Measurements from ENCODE around the gene SLC39A5. TPM values are rescaled to one million over a fixed set of nuclear protein-coding genes. Genes with fewer than 3 reads are reported as not detected.

SLC39A5 gene
- total RNA-seq, 1 experiment from 2014 or later = 0.87 TPM

GRCh38 chr12:56208006-56208405 lies 21.8 kb upstream of the SLC39A5 start:
- DNase-seq = no peak
- Histone ChIP-seq H3K36me3 (ENCODE audit: low read depth) (peaks cover 14% of the 10 kb centered on the region; the same call in 1 of the 2 replicates), H3K4me3 (no peak overlapping the region), H3F3A (ENCODE audit: insufficient read depth, low read depth) (peaks cover 2% of the 10 kb centered on the region; the same call in 1 of the 2 replicates), H3K27me3 (ENCODE audit: insufficient read depth, low read depth) (no peaks in the 10 kb centered on the region), H3K4me1 (replicated peaks; ENCODE audit: insufficient read depth) (no peaks in the 10 kb centered on the region), H3K4me2 (no peak overlapping the region), H3K79me2 (ENCODE audit: low read depth) (no peaks in the 10 kb centered on the region), H3K9me3 (ENCODE audit: insufficient read depth, low read depth) (no peaks in the 10 kb centered on the region), H3K9me2 (ENCODE audit: insufficient read depth) (no peaks in the 10 kb centered on the region), H4K20me1 (ENCODE audit: insufficient read depth) (peaks cover 5% of the 10 kb centered on the region; the same call in 1 of the 2 replicates), H3K27ac (no peak overlapping the region), H2AFZ (no peak overlapping the region)
- no peak for TF ChIP-seq EZH2 (IDR thresholded peaks at IDR 0.05; ENCODE audit: low read depth)
- TF ChIP-seq, protein P1, sequence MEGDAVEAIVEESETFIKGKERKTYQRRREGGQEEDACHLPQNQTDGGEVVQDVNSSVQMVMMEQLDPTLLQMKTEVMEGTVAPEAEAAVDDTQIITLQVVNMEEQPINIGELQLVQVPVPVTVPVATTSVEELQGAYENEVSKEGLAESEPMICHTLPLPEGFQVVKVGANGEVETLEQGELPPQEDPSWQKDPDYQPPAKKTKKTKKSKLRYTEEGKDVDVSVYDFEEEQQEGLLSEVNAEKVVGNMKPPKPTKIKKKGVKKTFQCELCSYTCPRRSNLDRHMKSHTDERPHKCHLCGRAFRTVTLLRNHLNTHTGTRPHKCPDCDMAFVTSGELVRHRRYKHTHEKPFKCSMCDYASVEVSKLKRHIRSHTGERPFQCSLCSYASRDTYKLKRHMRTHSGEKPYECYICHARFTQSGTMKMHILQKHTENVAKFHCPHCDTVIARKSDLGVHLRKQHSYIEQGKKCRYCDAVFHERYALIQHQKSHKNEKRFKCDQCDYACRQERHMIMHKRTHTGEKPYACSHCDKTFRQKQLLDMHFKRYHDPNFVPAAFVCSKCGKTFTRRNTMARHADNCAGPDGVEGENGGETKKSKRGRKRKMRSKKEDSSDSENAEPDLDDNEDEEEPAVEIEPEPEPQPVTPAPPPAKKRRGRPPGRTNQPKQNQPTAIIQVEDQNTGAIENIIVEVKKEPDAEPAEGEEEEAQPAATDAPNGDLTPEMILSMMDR (conservative IDR thresholded peaks at IDR 0.05) = no peak
- intact Hi-C loops (cut with micrococcal nuclease; ENCODE audit: unreplicated experiment) = no loop called here
- POLR2A ChIA-PET (ENCODE audit: unreplicated experiment) = no interaction called here
- CTCF ChIA-PET = interaction anchor here (0.7 kb wide), 1 partner anchor 33 kb away, joined by 4 read pairs; no protein-coding TSS in a partner anchor
- no TSS peak for BruUV-seq (replicated peaks)

DNA sequence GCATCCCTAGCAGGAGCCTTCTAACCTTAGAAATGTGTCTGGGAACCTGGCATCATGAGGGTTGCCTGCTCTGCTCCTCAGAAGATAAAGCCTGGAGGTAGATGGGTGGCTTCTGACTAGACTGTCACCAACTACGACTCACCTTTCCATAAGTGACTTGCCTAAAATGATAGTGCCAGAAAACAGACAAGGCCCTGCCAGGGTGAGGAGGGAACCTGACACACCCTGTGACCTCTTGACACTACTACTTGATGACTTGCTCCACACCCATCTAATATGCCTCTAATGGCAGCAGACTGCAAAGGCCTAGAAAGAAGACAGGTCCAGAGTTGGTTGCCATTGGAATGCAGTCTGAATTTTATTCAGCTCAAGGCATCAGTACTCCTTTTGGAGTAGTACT lies 17.5 kb upstream of the SLC39A5 start:
- ChIA-PET CTCF (interaction anchor here (0.7 kb wide), 1 partner anchor 467 kb away, joined by 3 read pairs; no protein-coding TSS in a partner anchor), POLR2A (ENCODE audit: unreplicated experiment) (no interaction called here)
- Histone ChIP-seq H3K79me2 (ENCODE audit: low read depth) (0 out of 2 replicates have a peak, but pooled peaks cover under 1% of the 10 kb centered on the region), H4K20me1 (ENCODE audit: insufficient read depth) (no peaks in the 10 kb centered on the region), H3K9me3 (ENCODE audit: insufficient read depth, low read depth) (no peaks in the 10 kb centered on the region), H3K27ac (no peak overlapping the region), H3K4me1 (replicated peaks; ENCODE audit: insufficient read depth) (no peaks in the 10 kb centered on the region), H2AFZ (no peak overlapping the region), H3K9me2 (ENCODE audit: insufficient read depth) (no peaks in the 10 kb centered on the region), H3K4me3 (no peak overlapping the region), H3K27me3 (ENCODE audit: insufficient read depth, low read depth) (no peaks in the 10 kb centered on the region), H3K36me3 (ENCODE audit: low read depth) (peaks cover 25% of the 10 kb centered on the region), H3F3A (ENCODE audit: insufficient read depth, low read depth) (no peaks in the 10 kb centered on the region), H3K4me2 (no peak overlapping the region)
- BruUV-seq (replicated peaks) = no TSS peak
- TF ChIP-seq, protein P1 (conservative IDR thresholded peaks at IDR 0.05) = no peak
- no peak for TF ChIP-seq EZH2 (IDR thresholded peaks at IDR 0.05; ENCODE audit: low read depth)
- intact Hi-C loops (cut with micrococcal nuclease; ENCODE audit: unreplicated experiment) = no loop called here
- no peak for DNase-seq

DNA sequence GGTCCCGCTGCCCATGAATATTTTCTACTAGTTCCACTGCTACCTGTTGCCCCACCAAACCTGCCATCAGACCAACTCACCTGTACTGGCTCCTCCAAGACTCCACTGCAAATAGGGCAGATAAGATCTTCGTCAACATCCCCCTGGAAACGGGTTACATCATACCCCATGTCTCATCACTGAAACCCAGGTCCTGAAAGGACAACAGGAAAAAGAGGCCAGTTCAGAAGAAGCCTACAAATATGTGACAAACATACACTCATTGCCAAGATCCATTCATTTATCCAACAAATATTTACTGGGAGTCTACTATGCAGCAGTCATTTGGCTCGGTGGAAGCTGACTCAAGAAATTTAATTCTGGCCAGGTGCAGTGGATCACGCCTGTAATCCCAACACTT lies 16.0 kb upstream of the SLC39A5 start:
- Histone ChIP-seq H3F3A (ENCODE audit: insufficient read depth, low read depth) (no peaks in the 10 kb centered on the region), H3K4me3 (no peak overlapping the region), H3K36me3 (ENCODE audit: low read depth) (peaks cover 19% of the 10 kb centered on the region), H3K9me3 (ENCODE audit: insufficient read depth, low read depth) (no peaks in the 10 kb centered on the region), H3K9me2 (ENCODE audit: insufficient read depth) (no peaks in the 10 kb centered on the region), H3K4me1 (replicated peaks; ENCODE audit: insufficient read depth) (no peaks in the 10 kb centered on the region), H2AFZ (no peak overlapping the region), H4K20me1 (ENCODE audit: insufficient read depth) (no peaks in the 10 kb centered on the region), H3K79me2 (ENCODE audit: low read depth) (0 out of 2 replicates have a peak, but pooled peaks cover 6% of the 10 kb centered on the region), H3K4me2 (no peak overlapping the region), H3K27me3 (ENCODE audit: insufficient read depth, low read depth) (no peaks in the 10 kb centered on the region), H3K27ac (no peak overlapping the region)
- TF ChIP-seq, protein P1 (conservative IDR thresholded peaks at IDR 0.05) = no peak
- no peak for TF ChIP-seq EZH2 (IDR thresholded peaks at IDR 0.05; ENCODE audit: low read depth)
- DNase-seq = no peak
- ChIA-PET CTCF (no interaction called here), POLR2A (ENCODE audit: unreplicated experiment) (interaction anchor here (0.6 to 0.7 kb wide), 2 partner anchors 11 to 53 kb away, joined by 3 to 11 read pairs; no protein-coding TSS in a partner anchor)
- intact Hi-C loops (cut with micrococcal nuclease; ENCODE audit: unreplicated experiment) = no loop called here
- BruUV-seq (replicated peaks) = no TSS peak
